GM19395 (cell line): Measurements from ENCODE around the gene FBXO17.
"Not testable (repeated sequence)": the region's sequence is repeated elsewhere in the genome, so short reads cannot be mapped to it uniquely, and the experiment has no call there.

Source experiments
- ATAC-seq: cut with Tn5 transposase; IDR thresholded peaks from one replicate; pipeline ENCODE4 v1.9.1; 2021; ENCODE audit warnings: mild to moderate bottlenecking, moderate library complexity; ENCODE audit not compliant: unreplicated experiment

Gene FBXO17, protein sequence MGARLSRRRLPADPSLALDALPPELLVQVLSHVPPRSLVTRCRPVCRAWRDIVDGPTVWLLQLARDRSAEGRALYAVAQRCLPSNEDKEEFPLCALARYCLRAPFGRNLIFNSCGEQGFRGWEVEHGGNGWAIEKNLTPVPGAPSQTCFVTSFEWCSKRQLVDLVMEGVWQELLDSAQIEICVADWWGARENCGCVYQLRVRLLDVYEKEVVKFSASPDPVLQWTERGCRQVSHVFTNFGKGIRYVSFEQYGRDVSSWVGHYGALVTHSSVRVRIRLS

DNA sequence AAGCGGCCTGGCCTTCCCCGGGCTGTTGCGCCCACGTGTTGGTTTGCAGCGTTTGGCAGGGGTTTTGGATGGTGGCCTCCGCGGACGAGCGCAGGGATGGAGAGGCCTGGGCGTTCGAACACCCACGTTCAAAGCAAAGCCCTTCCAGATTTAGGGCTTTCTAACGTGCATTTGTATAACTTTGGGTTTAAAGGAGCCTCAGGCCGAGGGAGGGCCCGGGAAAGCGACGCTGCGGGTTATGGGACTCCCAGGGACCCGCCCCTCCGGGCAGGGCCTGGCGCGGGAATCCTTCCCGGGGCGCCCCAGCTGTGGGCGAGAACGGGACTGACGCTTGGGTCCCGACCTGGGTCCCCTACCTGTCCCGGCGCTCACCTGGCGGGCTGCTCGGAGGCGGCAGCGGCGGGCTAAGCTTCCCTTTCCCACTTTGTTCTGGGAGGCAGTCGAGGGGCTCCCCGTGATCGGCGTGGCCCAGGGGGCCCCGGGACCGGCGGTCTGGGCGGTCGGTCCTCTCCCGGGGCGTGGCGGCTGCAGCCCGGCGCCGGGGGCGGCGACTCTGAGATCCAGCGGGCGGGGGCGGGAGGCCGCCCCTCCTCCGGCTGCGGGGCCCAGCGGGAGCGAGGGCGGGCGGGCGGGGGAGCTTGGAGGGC, at the start of gene FBXO17:
Gene FBXO17 (minus strand): TSS at position 529 of the 647 bp plus-strand sequence. CDS start 25,423 bp downstream, outside the sequence.
- no peak for ATAC-seq

DNA sequence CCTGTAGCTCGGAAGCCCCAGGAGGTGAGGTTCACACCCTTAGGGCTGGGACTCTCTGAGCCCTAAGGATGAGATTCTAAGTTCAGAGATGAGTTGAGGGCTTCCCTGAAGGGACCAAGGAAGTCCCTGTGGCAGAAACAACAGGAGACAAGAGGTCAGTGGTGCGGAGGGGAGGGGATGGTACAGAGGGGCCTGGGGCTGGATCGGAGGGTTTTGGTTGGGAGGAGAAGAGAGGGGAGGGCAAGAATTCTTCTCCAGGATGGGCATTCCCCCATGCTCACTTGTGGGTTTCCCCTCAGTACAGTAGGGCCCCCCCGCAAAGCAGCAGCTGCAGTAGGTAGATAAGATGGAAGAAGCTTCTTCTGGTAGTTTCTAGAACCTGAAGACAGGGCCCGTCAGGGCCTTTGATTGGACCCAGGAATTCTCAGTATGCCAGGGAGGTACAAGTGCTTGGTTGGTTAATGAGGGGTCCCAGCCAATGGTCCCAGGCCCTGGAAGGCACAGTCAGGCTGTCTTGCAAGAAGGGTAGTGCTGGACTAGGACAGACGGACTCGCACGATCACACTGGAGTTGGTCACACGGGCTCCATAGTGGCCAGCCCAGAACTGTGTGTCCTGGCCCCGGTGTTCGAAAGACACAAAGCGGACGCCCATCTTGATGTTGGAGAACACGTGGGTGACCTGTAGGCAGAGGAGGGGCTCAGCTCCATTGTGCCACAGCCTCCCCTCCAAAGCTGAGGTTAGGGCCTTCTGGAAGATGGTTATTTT, 49.5 kb upstream of the FBXO17 start:
- ATAC-seq: no peak

GRCh38 chr19:39021063-39021462, 45.5 kb upstream of the FBXO17 start:
- no peak for ATAC-seq

DNA sequence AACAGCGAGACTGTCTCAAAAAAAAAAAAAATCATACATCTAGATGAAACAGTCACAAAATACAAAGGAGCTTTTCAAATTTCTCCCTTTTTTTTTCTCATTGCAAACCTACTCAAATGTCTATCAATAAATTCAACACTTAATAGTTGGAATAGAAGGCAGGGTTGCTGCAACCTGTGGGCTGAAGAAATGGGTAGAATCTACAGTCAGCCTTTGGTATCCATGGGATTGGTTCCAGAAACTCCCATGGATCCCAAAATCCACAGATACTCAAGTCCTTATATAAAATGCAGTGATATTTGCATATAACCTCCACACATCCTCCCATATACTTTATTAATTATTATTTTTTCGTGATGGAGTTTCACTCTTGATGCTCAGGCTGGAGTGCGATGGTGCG, 42.1 kb upstream of the FBXO17 start:
- no peak for ATAC-seq

DNA sequence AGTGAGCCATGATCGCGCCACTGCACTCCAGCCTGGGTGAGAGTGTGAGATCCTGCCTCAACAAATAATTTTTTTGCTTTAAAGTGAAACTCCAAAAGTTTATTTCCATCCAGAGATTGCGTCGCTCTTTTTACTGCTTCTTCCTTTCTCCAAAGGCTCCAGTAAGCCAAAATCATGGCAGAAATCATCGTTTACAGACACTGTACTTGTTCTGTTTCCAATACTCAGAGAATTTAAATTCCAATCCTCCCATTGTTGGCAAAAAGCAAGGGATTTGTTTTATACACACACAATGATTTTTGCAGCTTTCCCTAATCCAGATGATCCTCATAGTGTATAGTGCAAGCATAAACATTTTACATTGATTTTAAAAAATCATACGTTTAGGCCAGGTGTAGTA, 41.5 kb upstream of the FBXO17 start:
- no peak for ATAC-seq

DNA sequence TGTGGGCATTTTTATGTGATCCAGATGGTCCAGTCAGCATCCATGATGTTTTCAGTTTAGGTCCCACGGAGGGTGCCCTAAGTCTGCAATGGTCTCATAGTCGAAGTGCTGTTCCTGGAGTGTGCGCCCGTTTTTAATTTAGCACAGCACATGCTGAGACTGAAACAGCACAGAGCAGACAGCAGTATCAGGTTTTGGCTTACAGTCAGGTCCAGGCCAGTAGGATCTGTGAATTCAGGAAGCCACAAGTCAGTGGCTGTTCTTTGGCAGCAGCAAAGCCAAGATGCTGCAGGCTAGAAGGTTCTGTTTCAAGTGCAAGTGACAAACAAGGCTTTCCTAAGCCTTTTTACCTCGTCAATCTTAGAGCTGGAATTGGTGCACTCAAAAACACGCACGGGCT, 38.5 kb upstream of the FBXO17 start:
- ATAC-seq: no peak

GRCh38 chr19:39009001-39009400, 33.5 kb upstream of the FBXO17 start:
- no peak for ATAC-seq

- no peak for ATAC-seq
Observed at GRCh38 chr19:39008137-39008536, 32.6 kb upstream of the FBXO17 start.

- no peak for ATAC-seq
Observed at GRCh38 chr19:39007096-39007495, 31.6 kb upstream of the FBXO17 start.

GRCh38 chr19:39004403-39004802, 28.9 kb upstream of the FBXO17 start:
- no peak for ATAC-seq

- ATAC-seq: no peak
Observed at GRCh38 chr19:39003796-39004195, 28.3 kb upstream of the FBXO17 start.

DNA sequence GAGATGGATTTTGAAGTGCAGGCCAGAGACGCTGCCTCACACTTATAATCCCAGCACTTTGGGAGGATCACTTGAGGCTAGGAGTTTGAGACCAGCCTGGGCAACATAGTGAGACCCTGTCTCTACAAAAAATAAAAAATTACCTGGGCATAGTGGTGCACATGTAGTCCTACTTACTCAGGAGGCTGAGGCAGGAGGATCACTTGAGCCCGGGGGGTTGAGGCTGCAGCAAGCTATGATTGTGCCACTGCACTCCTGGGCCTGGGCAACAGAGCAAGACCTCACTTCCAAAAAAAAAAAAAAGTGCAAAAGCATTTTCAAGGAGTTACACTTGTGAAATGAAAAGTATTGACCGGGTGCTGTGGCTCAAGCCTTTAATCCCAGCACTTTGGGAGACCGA, 27.6 kb upstream of the FBXO17 start:
- ATAC-seq: no peak

DNA sequence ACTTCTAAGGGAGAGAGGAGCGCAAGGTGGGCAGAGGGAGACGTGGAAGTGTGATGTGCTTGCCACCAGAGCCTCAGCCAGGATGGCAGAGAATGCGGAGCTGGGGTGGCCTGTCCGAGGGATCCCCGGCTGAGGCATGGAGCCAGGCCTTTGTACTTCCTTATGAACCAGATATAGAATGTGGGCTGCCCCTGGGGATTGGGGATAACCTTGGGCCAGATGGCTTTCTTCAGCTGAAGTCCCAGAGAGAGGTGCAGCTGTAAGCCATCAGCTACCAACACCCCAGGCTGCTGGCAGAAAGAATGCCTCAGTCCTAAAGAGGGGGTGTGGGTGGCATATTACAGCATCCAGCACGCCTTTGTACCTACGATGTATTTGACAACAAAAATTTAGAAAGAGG, 25.5 kb upstream of the FBXO17 start:
- no peak for ATAC-seq

GRCh38 chr19:38997576-38997975, 22.0 kb upstream of the FBXO17 start:
- not testable (repeated sequence) for ATAC-seq

DNA sequence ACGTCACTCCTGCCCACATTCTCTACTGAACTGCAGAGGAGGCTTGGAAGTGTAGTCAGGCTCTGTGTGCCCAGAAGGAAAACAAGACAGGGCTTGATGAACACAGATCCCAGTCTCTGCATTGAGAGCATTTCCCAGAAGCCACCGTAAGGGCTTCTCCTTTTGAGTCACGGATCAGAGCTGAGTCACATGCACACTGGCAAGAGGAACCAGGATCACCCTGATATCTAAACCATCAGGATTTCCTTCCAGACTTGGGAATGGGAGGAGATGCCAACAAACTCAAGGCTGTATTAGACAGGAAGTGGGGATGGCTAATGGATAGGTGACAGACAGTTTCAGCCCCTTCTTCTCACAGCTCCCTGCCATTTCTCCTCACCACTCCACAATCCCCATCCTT, 17.7 kb upstream of the FBXO17 start:
- ATAC-seq: no peak

GRCh38 chr19:38990949-38991697, 15.6 kb upstream of the FBXO17 start:
- ATAC-seq: no peak

- ATAC-seq: not testable (repeated sequence)
Observed at GRCh38 chr19:38989614-38990013, 14.1 kb upstream of the FBXO17 start.

- no peak for ATAC-seq
Observed at GRCh38 chr19:38989066-38989605, 13.6 kb upstream of the FBXO17 start.

- ATAC-seq: not testable (repeated sequence)
Observed at GRCh38 chr19:38988627-38989026, 13.1 kb upstream of the FBXO17 start.

DNA sequence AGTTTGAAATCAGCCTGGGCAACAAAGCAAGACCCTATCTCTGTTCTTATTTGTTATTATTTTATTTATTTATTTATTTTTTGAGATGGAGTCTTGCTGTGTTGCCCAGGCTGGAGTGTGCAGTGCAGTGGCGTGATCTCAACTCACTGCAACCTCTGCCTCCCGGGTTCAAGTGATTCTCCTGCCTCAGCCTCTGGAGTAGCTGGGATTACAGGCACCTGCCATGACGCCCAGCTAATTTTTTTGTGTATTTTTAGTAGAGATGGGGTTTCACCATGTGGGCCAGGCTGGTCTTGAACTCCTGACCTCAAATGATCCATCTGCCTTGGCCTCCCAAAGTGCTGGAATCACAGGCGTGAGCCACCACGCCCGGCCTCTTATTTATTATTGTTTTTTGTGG, 12.2 kb upstream of the FBXO17 start:
- not testable (repeated sequence) for ATAC-seq

DNA sequence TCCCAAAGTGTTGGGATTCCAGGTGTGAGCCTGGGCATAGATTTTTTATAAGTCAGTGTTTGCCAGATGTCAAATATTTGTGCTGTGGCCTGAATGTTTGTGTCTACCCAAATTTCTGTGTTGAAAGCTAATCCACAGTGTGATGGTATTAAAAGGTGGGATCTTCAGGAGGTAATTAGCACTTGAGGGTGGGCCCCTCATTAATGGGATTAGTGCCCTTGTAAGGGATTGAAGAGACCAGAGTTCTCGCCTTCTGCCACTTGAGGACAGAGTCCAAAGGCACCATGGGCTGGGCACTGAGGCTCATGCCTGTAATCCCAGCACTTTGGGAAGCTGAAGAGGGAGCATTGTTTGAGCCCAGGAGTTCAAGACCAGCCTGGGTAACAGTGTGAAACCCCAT, 9.7 kb upstream of the FBXO17 start:
- ATAC-seq: no peak
